GM21528 (cell line): ENCODE results near the gene TSEN54.
A peak's percentile ranks its signal among the peaks of the same experiment; 100 is the strongest.
"Not testable (repeated sequence)": the region's sequence is repeated elsewhere in the genome, so short reads cannot be mapped to it uniquely, and the experiment has no call there.

ENCODE experiments used
- ATAC-seq: cut with Tn5 transposase; IDR thresholded peaks from one replicate; pipeline ENCODE4 v1.9.1; 2021; ENCODE audit warnings: mild to moderate bottlenecking, moderate library complexity; ENCODE audit not compliant: unreplicated experiment, low FRiP score

TSEN54 gene

GRCh38 chr17:75515496-75516254 is 653 bp upstream of the TSEN54 start, which contains the start of gene CASKIN2:
CASKIN2 (minus strand) TSS chr17:75515537; CDS start chr17:75513804, 1,733 bp downstream.
- peak; percentile 36 for ATAC-seq

- peak; percentile 19 for ATAC-seq
Measured at GRCh38 chr17:75516619-75517296, 430 bp downstream of the TSEN54 start.

GRCh38 chr17:75517297-75517865 is 1.1 kb downstream of the TSEN54 start:
- ATAC-seq, result no peak

GRCh38 chr17:75518201-75518600 is 1.9 kb downstream of the TSEN54 start:
- ATAC-seq, result no peak

GRCh38 chr17:75518983-75519537 is 2.7 kb downstream of the TSEN54 start:
- no peak for ATAC-seq

- ATAC-seq, result not testable (repeated sequence)
Measured at GRCh38 chr17:75520413-75520812, 4.1 kb downstream of the TSEN54 start.

GRCh38 chr17:75521290-75521689 is 5.0 kb downstream of the TSEN54 start:
- no peak for ATAC-seq

- ATAC-seq, result no peak
Measured at GRCh38 chr17:75521951-75522727, 5.8 kb downstream of the TSEN54 start.

GRCh38 chr17:75523647-75524046 is 7.3 kb downstream of the TSEN54 start:
- no peak for ATAC-seq

GRCh38 chr17:75524269-75524969 is 8.1 kb downstream of the TSEN54 start:
- no peak for ATAC-seq

- ATAC-seq, result peak; percentile 73
Measured at GRCh38 chr17:75524970-75525805, 8.9 kb downstream of the TSEN54 start, which contains the start of gene LLGL2. LLGL2 (plus strand) TSS chr17:75525697; CDS start chr17:75543427, 17,730 bp downstream.

- ATAC-seq, result no peak
Measured at GRCh38 chr17:75525806-75526554, 9.7 kb downstream of the TSEN54 start.

GRCh38 chr17:75526555-75527270 is 10.4 kb downstream of the TSEN54 start:
- no peak for ATAC-seq

- no peak for ATAC-seq
Measured at GRCh38 chr17:75530837-75531720, 14.8 kb downstream of the TSEN54 start.

- no peak for ATAC-seq
Measured at GRCh38 chr17:75531721-75532072, 15.4 kb downstream of the TSEN54 start.

- ATAC-seq, result no peak
Measured at GRCh38 chr17:75535119-75535537, 18.8 kb downstream of the TSEN54 start.

GRCh38 chr17:75535871-75536270 is 19.5 kb downstream of the TSEN54 start:
- no peak for ATAC-seq
